ENCODE measurements around the gene ZNF524. TPM values are rescaled to one million over a fixed set of nuclear protein-coding genes. Genes with fewer than 3 reads are reported as not detected.
A peak's percentile ranks its signal among the peaks of the same experiment; 100 is the strongest.

Gene ZNF524
- total and polyA plus RNA-seq, 4 donors, result 12.6 to 62.5 (median 28.2) TPM

DNA sequence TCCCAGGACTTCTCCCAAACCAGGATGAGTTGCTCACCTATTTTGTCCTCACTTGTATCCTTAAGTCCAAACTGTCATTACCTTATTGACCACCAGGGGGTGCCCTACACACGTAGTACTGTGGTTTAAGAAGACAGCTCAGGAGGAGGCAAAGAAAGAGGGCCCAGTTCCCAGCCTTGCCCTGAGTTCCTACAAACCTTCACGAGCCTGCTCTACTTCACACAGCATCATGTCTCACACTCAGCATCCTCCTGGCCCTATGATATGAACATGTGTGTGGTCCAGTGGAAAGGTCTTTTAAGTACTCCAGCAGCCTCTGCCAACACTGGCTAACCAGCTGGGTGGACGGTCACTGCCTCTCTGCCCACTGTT lies 32.4 kb downstream of the ZNF524 start:
- Histone ChIP-seq H3K4me1 (ENCODE audit: control insufficient read depth in 5 of 5, insufficient read depth in 5 of 5, low read length in 5 of 5) (peaks cover 5 to 14% (median 11%) of the 10 kb centered on the region in 5 donors), H3K27ac (ENCODE audit: low read depth in 1 of 2, low read length in 1 of 2) (peak overlapping the region in 1 of 2 donors; percentile 64), H3K36me3 (ENCODE audit: control insufficient read depth in 4 of 4, insufficient read depth in 4 of 4, low read length in 4 of 4) (peaks cover 0 to 3% (median under 1%) of the 10 kb centered on the region in 4 donors), H3K4me3 (no peak overlapping the region), H3K27me3 (ENCODE audit: control insufficient read depth in 3 of 3, insufficient read depth in 3 of 3, low read length in 2 of 3) (no peaks in the 10 kb centered on the region), H3K9me3 (ENCODE audit: control insufficient read depth in 4 of 4, insufficient read depth in 3 of 4, low read length in 3 of 4) (no peaks in the 10 kb centered on the region), H3K9ac (ENCODE audit: insufficient read depth in 1 of 2, low read length in 2 of 2) (no peak overlapping the region)
- ATAC-seq (ENCODE audit: insufficient read depth, low FRiP score), result peak; percentile 69
- TF ChIP-seq, protein P1, sequence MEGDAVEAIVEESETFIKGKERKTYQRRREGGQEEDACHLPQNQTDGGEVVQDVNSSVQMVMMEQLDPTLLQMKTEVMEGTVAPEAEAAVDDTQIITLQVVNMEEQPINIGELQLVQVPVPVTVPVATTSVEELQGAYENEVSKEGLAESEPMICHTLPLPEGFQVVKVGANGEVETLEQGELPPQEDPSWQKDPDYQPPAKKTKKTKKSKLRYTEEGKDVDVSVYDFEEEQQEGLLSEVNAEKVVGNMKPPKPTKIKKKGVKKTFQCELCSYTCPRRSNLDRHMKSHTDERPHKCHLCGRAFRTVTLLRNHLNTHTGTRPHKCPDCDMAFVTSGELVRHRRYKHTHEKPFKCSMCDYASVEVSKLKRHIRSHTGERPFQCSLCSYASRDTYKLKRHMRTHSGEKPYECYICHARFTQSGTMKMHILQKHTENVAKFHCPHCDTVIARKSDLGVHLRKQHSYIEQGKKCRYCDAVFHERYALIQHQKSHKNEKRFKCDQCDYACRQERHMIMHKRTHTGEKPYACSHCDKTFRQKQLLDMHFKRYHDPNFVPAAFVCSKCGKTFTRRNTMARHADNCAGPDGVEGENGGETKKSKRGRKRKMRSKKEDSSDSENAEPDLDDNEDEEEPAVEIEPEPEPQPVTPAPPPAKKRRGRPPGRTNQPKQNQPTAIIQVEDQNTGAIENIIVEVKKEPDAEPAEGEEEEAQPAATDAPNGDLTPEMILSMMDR (IDR thresholded peaks at IDR 0.05; ENCODE audit: control extremely low read depth, extremely low read depth), result peak; percentile 95
- DNase-seq, result peak; percentile 87 to 95 (median 91)
- 30 to 33% methylated on average over 3 of the region's 3 CpGs for WGBS, 2 donors

- Histone ChIP-seq H3K36me3 (ENCODE audit: control insufficient read depth in 4 of 4, insufficient read depth in 4 of 4, low read length in 4 of 4) (peaks cover 0 to 3% (median under 1%) of the 10 kb centered on the region in 4 donors), H3K9me3 (ENCODE audit: control insufficient read depth in 4 of 4, insufficient read depth in 3 of 4, low read length in 3 of 4) (no peaks in the 10 kb centered on the region), H3K27ac (ENCODE audit: low read depth in 1 of 2, low read length in 1 of 2) (no peak overlapping the region), H3K4me1 (ENCODE audit: control insufficient read depth in 5 of 5, insufficient read depth in 5 of 5, low read length in 5 of 5) (peaks cover 5 to 14% (median 11%) of the 10 kb centered on the region in 5 donors), H3K4me3 (no peak overlapping the region), H3K9ac (ENCODE audit: insufficient read depth in 1 of 2, low read length in 2 of 2) (no peak overlapping the region), H3K27me3 (ENCODE audit: control insufficient read depth in 3 of 3, insufficient read depth in 3 of 3, low read length in 2 of 3) (no peaks in the 10 kb centered on the region)
- TF ChIP-seq, protein P1 (IDR thresholded peaks at IDR 0.05; ENCODE audit: control extremely low read depth, extremely low read depth), result no peak
- 53 to 72% methylated on average over 8 of the region's 8 CpGs for WGBS, 2 donors
- no peak for DNase-seq
- no peak for ATAC-seq (ENCODE audit: insufficient read depth, low FRiP score)
Observed at GRCh38 chr19:55633861-55634260, 33.8 kb downstream of the ZNF524 start.

GRCh38 chr19:55635334-55635717 lies 35.2 kb downstream of the ZNF524 start:
- ATAC-seq (ENCODE audit: insufficient read depth, low FRiP score) (no peak), DNase-seq (no peak)
- 6 to 13% methylated on average over 5 to 9 of the region's 9 CpGs for WGBS, 2 donors
- Histone ChIP-seq H3K27me3 (ENCODE audit: control insufficient read depth in 3 of 3, insufficient read depth in 3 of 3, low read length in 2 of 3) (no peaks in the 10 kb centered on the region), H3K36me3 (ENCODE audit: control insufficient read depth in 4 of 4, insufficient read depth in 4 of 4, low read length in 4 of 4) (peaks cover 0 to 3% (median under 1%) of the 10 kb centered on the region in 4 donors), H3K9me3 (ENCODE audit: control insufficient read depth in 4 of 4, insufficient read depth in 3 of 4, low read length in 3 of 4) (no peaks in the 10 kb centered on the region), H3K4me1 (ENCODE audit: control insufficient read depth in 5 of 5, insufficient read depth in 5 of 5, low read length in 5 of 5) (peaks cover 5 to 20% (median 13%) of the 10 kb centered on the region in 5 donors), H3K27ac (ENCODE audit: low read depth in 1 of 2, low read length in 1 of 2) (peak overlapping the region; percentile 84 to 99), H3K9ac (ENCODE audit: insufficient read depth in 1 of 2, low read length in 2 of 2) (peak overlapping the region; percentile 94 to 99), H3K4me3 (peak overlapping the region; percentile 88)
- TF ChIP-seq, protein P1 (IDR thresholded peaks at IDR 0.05; ENCODE audit: control extremely low read depth, extremely low read depth), result no peak

Data from lung (tissue), 12 donors.